GM13976 (cell line): ENCODE measurements around the gene CDA.

Experiments
- DNase-seq: peaks from one replicate; pipeline ENCODE4 v3.0.0; 2012; ENCODE audit warnings: low spot score
- CTCF ChIP-seq: IDR thresholded peaks from 2 replicates; pipeline ENCODE4 v1.5.1; 2012; ENCODE audit warnings: borderline replicate concordance, mild to moderate bottlenecking; ENCODE audit not compliant: insufficient read depth; ENCODE audit errors: extremely low read depth, missing control alignments, control extremely low read depth
- in situ Hi-C: fragments of 300-500 bp; cut with MboI; formaldehyde crosslinking; loops from one replicate; pipeline ENCODE4 v1.12.0; 2022; ENCODE audit warnings: low sequenced_read_pairs, mixed read lengths, inconsistent platforms; ENCODE audit not compliant: unreplicated experiment

CDA gene

GRCh38 chr1:20615946-20616846 lies 27.3 kb downstream of the CDA start:
- DNase-seq: peak; percentile 71
- TF ChIP-seq CTCF: no peak

GRCh38 chr1:20616847-20617487 lies 28.1 kb downstream of the CDA start:
- no peak for DNase-seq
- in situ Hi-C loops: no loop called here
- no peak for TF ChIP-seq CTCF

More at GRCh38 chr1:20615946-20616846, 27.3 kb downstream of the CDA start:
- in situ Hi-C loops: no loop called here

- no peak for DNase-seq
- no peak for TF ChIP-seq CTCF
- in situ Hi-C loops: no loop called here
Observed at GRCh38 chr1:20618550-20618949, 29.7 kb downstream of the CDA start.

GRCh38 chr1:20619999-20620398 lies 31.1 kb downstream of the CDA start:
- TF ChIP-seq CTCF: no peak
- no peak for DNase-seq
- in situ Hi-C loops: no loop called here

- no peak for DNase-seq
- in situ Hi-C loops: no loop called here
- TF ChIP-seq CTCF: no peak
Observed at GRCh38 chr1:20621012-20621411, 32.1 kb downstream of the CDA start.

- TF ChIP-seq CTCF: no peak
- in situ Hi-C loops: no loop called here
- DNase-seq: no peak
Observed at GRCh38 chr1:20624709-20625108, 35.8 kb downstream of the CDA start.
